H9 (cell line): ENCODE measurements around the gene HSPA4. TPM values are rescaled to one million over a fixed set of nuclear protein-coding genes. Genes with fewer than 3 reads are reported as not detected.
A peak's percentile ranks its signal among the peaks of the same experiment; 100 is the strongest.

ENCODE experiments used
- DNase-seq: peaks from one replicate; pipeline ENCODE4 v3.0.0-alpha.2; 2017
- H2AFZ ChIP-seq: one replicate; pipeline ENCODE4 v1.6.1; 2013; ENCODE audit warnings: mild to moderate bottlenecking, low read length, control low read depth, moderate library complexity
- H2AK5ac ChIP-seq: 2 replicates; pipeline ENCODE4 v1.6.1; 2013; ENCODE audit warnings: low read length, control low read depth, mixed read lengths; ENCODE audit not compliant: insufficient read length
- H2BK120ac ChIP-seq: one replicate; pipeline ENCODE4 v1.6.1; 2013; ENCODE audit warnings: low read depth, mild to moderate bottlenecking, low read length, control low read depth, inconsistent platforms; ENCODE audit not compliant: poor library complexity, severe bottlenecking
- H2BK12ac ChIP-seq: 2 replicates; pipeline ENCODE4 v1.6.1; 2013; ENCODE audit warnings: low read length, control low read depth, mixed read lengths, low read depth; ENCODE audit not compliant: insufficient read length
- H2BK15ac ChIP-seq: 2 replicates; pipeline ENCODE4 v1.6.1; 2013; ENCODE audit warnings: low read depth, low read length, control low read depth
- H2BK20ac ChIP-seq: one replicate; pipeline ENCODE4 v1.6.1; 2013; ENCODE audit warnings: low read depth, mild to moderate bottlenecking, low read length, control low read depth, inconsistent platforms; ENCODE audit not compliant: poor library complexity, severe bottlenecking
- H2BK5ac ChIP-seq: 2 replicates; pipeline ENCODE4 v1.6.1; 2013; ENCODE audit warnings: low read length, control low read depth, mixed read lengths; ENCODE audit not compliant: insufficient read length
- H3K14ac ChIP-seq: 2 replicates; pipeline ENCODE4 v1.6.1; 2013; ENCODE audit warnings: low read length, control low read depth; ENCODE audit not compliant: insufficient read depth
- H3K18ac ChIP-seq: 2 replicates; pipeline ENCODE4 v1.6.1; 2013; ENCODE audit warnings: low read depth, mild to moderate bottlenecking, mixed read lengths, low read length, control low read depth; ENCODE audit not compliant: insufficient read length
- H3K23ac ChIP-seq: 2 replicates; pipeline ENCODE4 v1.6.1; 2013; ENCODE audit warnings: low read length, control low read depth, mixed read lengths, low read depth; ENCODE audit not compliant: insufficient read length
- H3K23me2 ChIP-seq: 2 replicates; pipeline ENCODE4 v1.6.1; 2013; ENCODE audit warnings: low read depth, mild to moderate bottlenecking, mixed read lengths, low read length, control low read depth; ENCODE audit not compliant: insufficient read length, poor library complexity, severe bottlenecking
- H3K27ac ChIP-seq: 2 replicates; pipeline ENCODE4 v1.5.1; 2013; ENCODE audit warnings: low read length, control low read depth, mixed read lengths, low read depth; ENCODE audit not compliant: insufficient read length
- H3K27me3 ChIP-seq: 2 replicates; pipeline ENCODE4 v1.6.1; 2013; ENCODE audit warnings: low read length, control low read depth, inconsistent platforms; ENCODE audit not compliant: insufficient read depth
- H3K4ac ChIP-seq: 2 replicates; pipeline ENCODE4 v1.6.1; 2013; ENCODE audit warnings: low read depth, mild to moderate bottlenecking, control low read depth, inconsistent platforms, low read length, moderate library complexity
- H3K4me1 ChIP-seq: 2 replicates; pipeline ENCODE4 v1.6.1; 2013; ENCODE audit warnings: low read length, control low read depth, inconsistent platforms; ENCODE audit not compliant: insufficient read depth
- H3K4me2 ChIP-seq: 2 replicates; pipeline ENCODE4 v1.6.1; 2013; ENCODE audit warnings: low read length, control low read depth, mixed read lengths; ENCODE audit not compliant: insufficient read length, insufficient read depth
- H3K56ac ChIP-seq: 2 replicates; pipeline ENCODE4 v1.6.1; 2013; ENCODE audit warnings: low read depth, mild to moderate bottlenecking, mixed read lengths, low read length, control low read depth; ENCODE audit not compliant: insufficient read length
- H3K79me1 ChIP-seq: 2 replicates; pipeline ENCODE4 v1.6.1; 2013; ENCODE audit warnings: low read depth, mild to moderate bottlenecking, moderate library complexity, low read length, control low read depth, inconsistent platforms; ENCODE audit not compliant: insufficient read depth, poor library complexity, severe bottlenecking
- H3K79me2 ChIP-seq: 2 replicates; pipeline ENCODE4 v1.6.1; 2013; ENCODE audit warnings: low read length, control low read depth, inconsistent platforms; ENCODE audit not compliant: insufficient read depth
- H3K9ac ChIP-seq: 2 replicates; pipeline ENCODE4 v1.6.1; 2013; ENCODE audit warnings: low read length, control low read depth, mixed read lengths; ENCODE audit not compliant: insufficient read length; ENCODE audit errors: extremely low read depth
- H3K9me3 ChIP-seq: one replicate; pipeline ENCODE4 v1.6.1; 2013; ENCODE audit warnings: low read depth, low read length, inconsistent platforms; ENCODE audit not compliant: control insufficient read depth
- H3T11ph ChIP-seq: one replicate; pipeline ENCODE4 v1.6.1; 2013; ENCODE audit warnings: mild to moderate bottlenecking, low read length, control low read depth, inconsistent platforms
- H4K20me1 ChIP-seq: one replicate; pipeline ENCODE4 v1.6.1; 2013; ENCODE audit not compliant: control insufficient read depth, insufficient read length, insufficient read depth
- H4K5ac ChIP-seq: 2 replicates; pipeline ENCODE4 v1.6.1; 2013; ENCODE audit warnings: low read depth, mild to moderate bottlenecking, mixed read lengths, low read length, control low read depth; ENCODE audit not compliant: insufficient read length
- H4K8ac ChIP-seq: replicated peaks from 2 replicates; pipeline ENCODE4 v1.6.1; 2013; ENCODE audit warnings: low read length, control low read depth, mixed read lengths, low read depth; ENCODE audit not compliant: insufficient read length
- H4K91ac ChIP-seq: 2 replicates; pipeline ENCODE4 v1.6.1; 2013; ENCODE audit warnings: low read depth, mild to moderate bottlenecking, moderate library complexity, mixed read lengths, low read length, control low read depth; ENCODE audit not compliant: insufficient read length
- H3K27ac Mint-ChIP-seq, 3 experiments: 2 replicates in 2 of 3; 3 replicates in 1 of 3; pipeline ENCODE4 v1.8.0; 2020 to 2021; ENCODE audit warnings: mixed read lengths in 3 of 3, mild to moderate bottlenecking in 1 of 3, moderate library complexity in 1 of 3
- H3K27me3 Mint-ChIP-seq: 2 replicates; pipeline ENCODE4 v1.8.0; 2021; ENCODE audit warnings: low read depth, mild to moderate bottlenecking, moderate library complexity, mixed read lengths
- H3K36me3 Mint-ChIP-seq, 3 experiments: 2 replicates in 2 of 3; 3 replicates in 1 of 3; pipeline ENCODE4 v1.8.0; 2020 to 2021; ENCODE audit warnings: low read depth in 3 of 3, mixed read lengths in 3 of 3; ENCODE audit not compliant: insufficient read depth in 1 of 3
- H3K4me1 Mint-ChIP-seq, 2 experiments: 2 replicates each; pipeline ENCODE4 v1.8.0; 2020; ENCODE audit warnings: mixed read lengths in 2 of 2
- H3K4me3 Mint-ChIP-seq, 2 experiments: 2 replicates in 1 of 2; 3 replicates in 1 of 2; pipeline ENCODE4 v1.8.0; 2020 to 2021; ENCODE audit warnings: mild to moderate bottlenecking in 2 of 2, mixed read lengths in 2 of 2, moderate library complexity in 1 of 2
- H3K9me3 Mint-ChIP-seq, 2 experiments: 2 replicates in 1 of 2; 3 replicates in 1 of 2; pipeline ENCODE4 v1.8.0; 2020; ENCODE audit warnings: mild to moderate bottlenecking in 2 of 2, mixed read lengths in 2 of 2, moderate library complexity in 1 of 2
- WGBS: extraction: QIAGEN DNeasy Blood & Tissue Kit; methylation state at CpG from one replicate; pipeline ENCODE4 v1.1.7; 2013; ENCODE audit warnings: missing lambda C conversion rate, low lambda C conversion rate, mixed read lengths; ENCODE audit not compliant: insufficient read length; ENCODE audit errors: extremely low coverage; 5-methylcytosine and 5-hydroxymethylcytosine counted together
- total RNA-seq: library from RNA; stranded (reverse); gene quantifications from 2 replicates; pipeline ENCODE4 v1.2.1, GENCODE V29; 2021
- TF ChIP-seq, protein P1 (sequence below): fragments of 200-600 bp; sonication (generic); conservative IDR thresholded peaks from 3 replicates; pipeline ENCODE4 v1.8.0; 2021; ENCODE audit warnings: antibody characterized with exemption, mild to moderate bottlenecking

Gene HSPA4
- total RNA-seq, 1 experiment from 2014 or later = 293 TPM

DNA sequence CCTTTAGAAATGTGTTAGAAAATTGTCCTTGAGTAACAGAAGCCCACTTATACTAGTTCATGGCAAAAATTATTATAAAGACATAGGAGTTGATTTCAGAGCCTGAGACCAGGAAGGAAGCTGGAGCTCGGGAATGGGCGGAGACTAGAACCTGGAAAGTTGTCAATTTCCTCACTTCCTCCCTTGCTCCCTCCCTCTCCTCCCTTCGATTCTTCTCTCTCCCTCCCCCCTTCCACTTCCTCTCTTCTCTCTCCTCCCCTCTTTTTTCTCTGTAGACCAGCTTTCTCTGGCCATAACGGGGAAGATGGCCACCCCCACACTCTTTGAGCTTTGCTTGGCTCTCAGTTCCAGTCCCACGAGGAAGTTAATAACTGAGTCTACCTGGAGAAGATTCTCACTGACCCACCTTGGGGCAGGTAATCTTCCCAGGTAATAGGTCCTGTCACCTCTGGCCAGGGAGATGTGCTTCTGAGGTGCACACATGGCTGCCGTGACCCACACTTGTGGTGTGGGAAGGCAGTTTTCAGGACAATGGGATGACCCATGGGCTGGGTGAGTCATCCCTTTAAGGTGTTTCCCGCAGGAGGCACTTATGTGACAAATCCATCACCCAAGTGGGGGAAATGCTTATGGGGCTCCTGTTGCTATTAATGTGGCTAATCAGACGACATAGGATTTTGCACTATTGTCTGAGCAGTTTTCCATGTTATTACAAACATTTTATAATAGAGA lies 78.7 kb downstream of the HSPA4 start:
- TF ChIP-seq, protein P1, sequence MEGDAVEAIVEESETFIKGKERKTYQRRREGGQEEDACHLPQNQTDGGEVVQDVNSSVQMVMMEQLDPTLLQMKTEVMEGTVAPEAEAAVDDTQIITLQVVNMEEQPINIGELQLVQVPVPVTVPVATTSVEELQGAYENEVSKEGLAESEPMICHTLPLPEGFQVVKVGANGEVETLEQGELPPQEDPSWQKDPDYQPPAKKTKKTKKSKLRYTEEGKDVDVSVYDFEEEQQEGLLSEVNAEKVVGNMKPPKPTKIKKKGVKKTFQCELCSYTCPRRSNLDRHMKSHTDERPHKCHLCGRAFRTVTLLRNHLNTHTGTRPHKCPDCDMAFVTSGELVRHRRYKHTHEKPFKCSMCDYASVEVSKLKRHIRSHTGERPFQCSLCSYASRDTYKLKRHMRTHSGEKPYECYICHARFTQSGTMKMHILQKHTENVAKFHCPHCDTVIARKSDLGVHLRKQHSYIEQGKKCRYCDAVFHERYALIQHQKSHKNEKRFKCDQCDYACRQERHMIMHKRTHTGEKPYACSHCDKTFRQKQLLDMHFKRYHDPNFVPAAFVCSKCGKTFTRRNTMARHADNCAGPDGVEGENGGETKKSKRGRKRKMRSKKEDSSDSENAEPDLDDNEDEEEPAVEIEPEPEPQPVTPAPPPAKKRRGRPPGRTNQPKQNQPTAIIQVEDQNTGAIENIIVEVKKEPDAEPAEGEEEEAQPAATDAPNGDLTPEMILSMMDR = no peak
- Mint-ChIP-seq H3K36me3 (no peaks in the 10 kb centered on the region; a peak in 1 of 7 replicates), H3K4me3 (no peak overlapping the region), H3K27ac (peak overlapping the region in 2 of 3 experiments; percentile 23 to 70; a peak in 2 of 7 replicates), H3K9me3 (no peaks in the 10 kb centered on the region), H3K27me3 (peaks cover 5% of the 10 kb centered on the region), H3K4me1 (peaks cover 0 to 3% of the 10 kb centered on the region in 2 experiments; a peak in 1 of 4 replicates)
- DNase-seq = no peak
- no peaks in the 10 kb centered on the region for H4K20me1 ChIP-seq
- H3K4me1 ChIP-seq = peaks cover 2% of the 10 kb centered on the region; the same call in 1 of the 2 replicates
- H2BK12ac ChIP-seq = no peak overlapping the region
- no peak overlapping the region for H3K23ac ChIP-seq
- H3K4ac ChIP-seq = no peak overlapping the region
- no peak overlapping the region for H3K18ac ChIP-seq
- H2BK5ac ChIP-seq = no peak overlapping the region
- no peak overlapping the region for H4K8ac ChIP-seq
- H3K79me1 ChIP-seq = no peaks in the 10 kb centered on the region
- no peak overlapping the region for H4K5ac ChIP-seq
- no peaks in the 10 kb centered on the region for H3K79me2 ChIP-seq
- no peaks in the 10 kb centered on the region for H3K9me3 ChIP-seq
- no peak overlapping the region for H3K56ac ChIP-seq
- no peak overlapping the region for H2BK20ac ChIP-seq
- no peak overlapping the region for H2AFZ ChIP-seq
- H3K27ac ChIP-seq = no peak overlapping the region
- H2BK15ac ChIP-seq = no peak overlapping the region
- no peak overlapping the region for H2AK5ac ChIP-seq
- H4K91ac ChIP-seq = no peak overlapping the region
- H3K9ac ChIP-seq = no peak overlapping the region
- H3K23me2 ChIP-seq = no peaks in the 10 kb centered on the region
- no peak overlapping the region for H2BK120ac ChIP-seq
- H3K27me3 ChIP-seq = no peaks in the 10 kb centered on the region
- WGBS = no CpG with 5 or more reads among the region's 8 CpGs
- H3K4me2 ChIP-seq = no peak overlapping the region
- no peak overlapping the region for H3T11ph ChIP-seq
- H3K14ac ChIP-seq = no peak overlapping the region
